GM19328 (cell line): ENCODE data around the gene CACNG1.
"Not testable (repeated sequence)": the region's sequence is repeated elsewhere in the genome, so short reads cannot be mapped to it uniquely, and the experiment has no call there.

Experiments
- ATAC-seq: cut with Tn5 transposase; IDR thresholded peaks from one replicate; pipeline ENCODE4 v1.9.1; 2021; ENCODE audit warnings: mild to moderate bottlenecking, moderate library complexity; ENCODE audit not compliant: unreplicated experiment

Gene CACNG1

DNA sequence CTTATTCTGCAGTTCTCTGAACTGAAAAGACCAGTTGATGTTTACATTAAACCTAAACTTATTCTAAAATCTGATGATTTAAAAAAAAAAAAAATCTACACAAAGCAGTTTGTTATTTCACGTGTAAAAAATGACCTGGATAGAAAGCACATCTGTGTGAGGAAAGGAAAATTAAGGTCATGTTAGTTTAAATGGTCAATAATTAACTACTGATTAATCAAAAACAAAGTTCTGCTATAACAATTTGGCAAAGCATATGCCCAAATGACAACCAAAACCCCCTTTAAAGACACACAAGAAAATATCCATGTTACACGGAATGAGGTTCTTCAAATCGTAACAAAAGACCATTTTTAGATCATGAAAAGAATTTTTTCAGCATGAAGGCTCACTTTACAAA lies 30.4 kb downstream of the CACNG1 start:
- ATAC-seq: no peak

DNA sequence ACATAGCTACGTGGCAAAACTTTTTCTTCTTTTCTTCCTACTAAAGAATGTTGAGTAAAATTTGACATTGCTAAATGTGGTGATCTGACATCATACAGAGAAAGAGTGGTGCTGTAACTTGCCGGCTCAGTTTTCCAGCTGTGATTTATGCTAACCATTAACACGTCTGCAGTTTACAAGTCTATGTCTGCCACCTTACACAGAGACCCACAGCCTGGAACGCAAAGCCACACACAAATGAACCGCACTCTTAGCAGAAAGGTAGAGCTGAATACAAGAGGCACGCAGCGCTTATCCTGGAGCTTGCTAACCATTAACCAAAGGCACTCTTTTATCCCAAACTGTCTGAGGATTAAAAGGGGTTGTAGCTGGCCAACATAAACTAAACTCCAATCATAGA lies 31.9 kb downstream of the CACNG1 start:
- no peak for ATAC-seq

DNA sequence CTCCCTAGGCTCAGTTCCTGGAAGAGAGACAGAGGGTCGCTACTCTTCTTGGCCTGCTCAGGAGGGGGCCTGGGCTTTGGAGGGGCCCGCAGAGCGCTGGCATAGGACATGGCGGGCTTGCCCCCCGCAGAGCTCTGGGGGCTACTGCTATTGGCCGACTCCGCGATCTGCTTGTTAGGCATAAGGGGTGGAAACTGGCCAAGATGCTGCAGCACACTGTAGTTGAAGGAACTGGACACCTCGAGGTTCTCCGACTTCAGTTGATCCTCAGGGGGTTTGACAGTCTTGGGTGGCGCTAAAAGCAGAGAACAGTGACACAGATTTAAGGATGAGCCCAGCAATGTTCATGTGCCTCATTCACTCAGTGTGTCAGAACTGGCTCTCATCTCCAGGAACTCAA lies 33.9 kb downstream of the CACNG1 start:
- no peak for ATAC-seq

DNA sequence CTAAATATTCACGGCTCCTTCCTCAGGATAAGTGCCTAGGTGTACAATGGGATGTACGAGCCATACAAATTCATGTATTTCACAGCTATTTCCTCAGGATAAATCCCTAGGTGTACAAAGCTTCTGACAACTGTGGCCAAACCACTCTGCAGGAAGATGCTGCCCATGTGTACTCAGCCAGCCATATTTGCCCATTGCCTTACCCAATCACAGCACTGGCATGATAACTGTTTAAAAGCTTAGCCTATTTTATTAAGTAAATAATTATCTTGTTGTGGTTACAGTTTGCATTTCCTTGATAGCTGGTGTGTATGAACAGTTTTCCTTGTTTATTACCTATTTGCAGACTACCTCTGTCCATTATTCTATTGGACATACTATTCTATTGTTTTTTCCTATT lies 35.1 kb downstream of the CACNG1 start:
- no peak for ATAC-seq

DNA sequence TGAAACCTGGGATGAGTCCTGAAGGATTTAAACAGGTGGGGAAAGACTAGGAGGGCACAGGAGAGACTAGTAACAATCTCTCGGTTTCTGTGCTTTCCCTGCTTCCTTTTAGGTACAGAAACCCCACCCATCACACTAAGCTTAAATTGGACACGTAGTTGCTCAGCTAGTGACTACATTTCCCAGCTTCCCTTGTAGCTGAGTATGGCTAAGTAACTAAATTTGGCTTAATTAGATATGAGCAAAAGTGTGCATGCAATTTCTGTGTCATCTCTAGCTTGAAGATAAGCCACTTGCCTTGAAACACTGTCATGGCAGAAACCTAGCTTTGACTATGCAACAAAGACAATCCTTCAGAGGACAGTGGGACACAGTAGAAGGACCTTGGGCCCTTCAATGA lies 36.5 kb downstream of the CACNG1 start:
- ATAC-seq: no peak

DNA sequence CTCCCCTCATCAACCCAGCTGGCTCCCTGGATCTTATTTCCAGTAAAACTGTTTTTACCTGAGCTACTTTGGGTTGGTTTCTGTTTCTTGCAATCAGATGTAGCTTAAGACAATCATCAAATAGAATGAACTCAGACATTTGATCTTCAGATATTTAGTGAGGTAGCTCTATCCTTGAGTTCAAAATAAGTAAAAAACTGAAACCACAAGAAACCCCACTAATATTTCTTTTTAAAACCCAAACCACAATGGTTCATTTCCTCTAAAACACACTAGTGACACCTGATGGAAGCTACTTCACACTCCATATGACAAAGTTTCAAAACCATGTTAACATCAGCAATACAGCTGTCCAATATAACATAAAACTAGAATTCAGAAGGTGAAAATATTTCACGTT lies 37.8 kb downstream of the CACNG1 start:
- no peak for ATAC-seq

DNA sequence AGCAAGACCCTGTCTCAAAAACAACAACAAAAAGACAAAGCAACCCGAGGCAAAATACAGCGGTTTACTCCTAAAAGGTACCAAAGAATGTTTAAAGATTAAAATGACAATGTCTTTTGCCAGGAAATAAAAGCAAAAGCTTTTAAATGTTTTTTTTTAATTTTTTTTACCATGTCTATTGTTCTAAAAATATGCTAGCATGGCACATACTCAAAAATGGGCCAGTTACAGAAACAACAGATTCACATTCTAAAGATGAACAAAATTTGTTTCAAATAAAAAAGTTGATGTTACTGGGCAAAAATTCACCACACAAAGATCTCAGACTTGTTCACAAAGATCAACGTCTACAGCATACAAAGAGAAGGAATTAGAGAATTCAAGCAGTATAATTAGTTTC lies 41.1 kb downstream of the CACNG1 start:
- no peak for ATAC-seq

DNA sequence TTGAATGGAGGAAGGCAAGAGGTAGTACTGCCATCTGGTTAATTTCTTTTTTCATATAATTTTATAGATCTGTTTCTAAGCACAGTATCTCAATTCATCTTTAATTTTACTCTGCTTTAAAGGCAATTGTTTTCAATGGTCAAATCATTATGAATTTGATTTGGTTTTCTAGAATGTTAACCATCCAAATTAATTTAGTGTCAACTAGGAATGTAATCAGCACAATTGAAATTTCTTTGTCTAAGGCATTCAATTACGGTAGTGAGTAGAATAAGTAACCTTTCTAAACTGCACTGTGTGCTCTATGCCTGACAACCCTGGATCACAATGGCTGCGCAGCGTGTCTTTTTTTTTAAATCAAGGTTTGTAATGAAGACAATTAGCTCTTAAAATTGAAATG lies 44.3 kb downstream of the CACNG1 start:
- no peak for ATAC-seq

DNA sequence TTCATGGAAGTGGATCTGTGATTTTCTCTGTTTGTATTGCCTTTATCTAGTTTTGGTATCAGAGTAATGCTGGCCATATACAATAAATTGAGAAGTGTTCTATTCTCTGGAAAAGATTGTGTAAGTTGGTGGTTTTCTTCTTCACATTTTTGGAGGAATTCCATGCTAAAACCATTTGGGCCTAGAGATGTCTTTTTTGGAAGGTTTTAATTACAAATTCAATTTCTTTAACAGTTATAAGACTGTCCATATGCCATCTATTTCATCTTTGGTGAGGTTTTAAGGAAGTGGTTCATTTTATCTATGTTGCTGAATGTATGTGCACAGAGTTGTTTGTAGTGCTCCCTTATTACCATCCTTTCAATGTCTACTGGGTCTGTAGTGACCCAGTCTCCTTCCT lies 46.0 kb downstream of the CACNG1 start:
- no peak for ATAC-seq

DNA sequence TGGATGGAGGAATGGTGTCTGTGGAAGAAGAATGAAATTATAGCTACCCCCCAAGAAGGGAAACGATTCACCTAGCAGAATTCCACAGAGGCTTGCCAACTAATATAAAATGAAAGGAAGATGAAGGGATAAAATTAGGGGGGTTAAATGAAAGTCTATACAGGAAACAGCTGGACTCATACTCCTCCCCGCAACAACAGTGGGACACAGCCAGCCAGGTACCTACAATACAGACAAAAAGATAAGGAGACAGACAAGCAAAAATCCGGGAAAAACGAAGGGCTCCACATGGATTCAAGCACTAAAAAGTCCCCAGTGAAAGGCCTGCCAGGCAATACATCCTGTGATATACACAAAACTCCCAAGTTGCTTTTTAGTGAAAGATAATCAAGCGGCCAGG lies 47.9 kb downstream of the CACNG1 start:
- no peak for ATAC-seq

DNA sequence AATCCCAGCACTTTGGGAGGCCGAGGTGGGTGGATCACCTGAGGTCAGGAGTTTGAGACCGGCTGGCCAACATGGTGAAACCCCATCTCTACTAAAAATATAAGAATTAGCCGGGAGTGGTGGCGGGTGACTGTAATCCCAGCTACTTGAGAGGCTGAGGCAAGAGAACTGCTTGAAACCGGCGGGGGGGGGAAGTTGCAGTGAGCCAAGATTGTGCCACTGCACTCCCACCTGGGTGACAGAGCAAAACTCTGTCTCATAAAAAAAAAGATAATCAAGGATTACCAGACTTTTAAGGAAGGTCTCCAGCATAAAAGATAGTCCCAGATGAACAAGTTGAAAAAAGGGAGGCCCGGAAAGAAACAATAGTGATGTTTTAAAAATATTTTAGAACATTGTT lies 48.4 kb downstream of the CACNG1 start:
- not testable (repeated sequence) for ATAC-seq

DNA sequence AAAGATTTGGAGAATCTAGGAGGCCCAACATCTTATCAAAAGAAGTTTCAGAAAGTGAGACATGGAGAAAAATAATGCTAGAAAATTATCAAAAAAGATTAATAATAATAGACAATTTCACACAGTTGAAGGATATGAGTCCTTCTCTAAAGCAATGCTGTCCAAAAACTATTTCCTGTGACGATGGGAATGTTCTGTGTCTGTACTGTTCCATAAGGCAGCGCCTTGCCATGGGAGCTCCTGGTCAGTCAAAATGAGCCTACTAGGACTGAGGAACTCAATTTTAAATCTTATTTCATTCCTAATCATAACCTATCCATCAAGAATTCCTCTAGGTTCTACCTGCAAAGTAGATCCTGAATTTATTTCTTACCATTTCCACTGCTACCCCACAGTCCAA lies 49.0 kb downstream of the CACNG1 start:
- no peak for ATAC-seq

DNA sequence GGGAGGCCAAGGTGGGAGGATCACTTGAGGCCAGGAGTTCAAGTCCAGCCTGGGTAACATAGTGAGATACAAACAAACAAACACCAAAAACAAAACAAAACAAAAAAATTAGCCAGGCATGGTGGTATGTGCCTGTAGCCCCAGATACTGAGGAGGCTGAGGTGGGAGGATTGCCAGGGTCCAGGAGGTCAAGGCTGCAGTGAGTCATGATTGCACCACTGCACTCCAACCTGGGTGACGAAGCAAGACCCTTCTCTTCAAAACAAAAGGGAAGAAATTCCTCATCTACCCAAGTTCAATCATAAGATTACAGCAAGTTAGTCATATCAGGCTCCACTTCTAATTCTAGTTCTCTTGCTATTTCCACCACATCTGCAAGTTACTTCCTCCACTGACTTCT lies 50.9 kb downstream of the CACNG1 start:
- ATAC-seq: not testable (repeated sequence)

DNA sequence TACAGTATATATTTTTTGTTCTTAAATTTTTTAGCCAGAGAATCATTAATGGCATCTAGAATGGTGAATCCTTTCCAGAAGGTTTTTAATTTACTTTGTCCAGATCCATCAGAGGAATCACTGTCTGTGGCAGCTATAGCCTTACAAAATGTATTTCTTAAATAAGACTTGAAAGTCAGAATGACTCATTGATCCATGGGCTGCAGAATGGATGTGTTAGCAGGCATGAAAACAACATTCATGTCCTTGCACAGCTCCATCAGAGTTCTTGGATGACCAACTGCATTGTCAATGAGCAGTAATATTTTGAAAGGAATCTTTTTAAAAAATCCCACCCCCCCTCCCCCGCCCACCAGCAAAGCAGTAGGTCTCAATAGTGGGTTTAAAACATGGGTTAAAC lies 51.4 kb downstream of the CACNG1 start:
- ATAC-seq: no peak

DNA sequence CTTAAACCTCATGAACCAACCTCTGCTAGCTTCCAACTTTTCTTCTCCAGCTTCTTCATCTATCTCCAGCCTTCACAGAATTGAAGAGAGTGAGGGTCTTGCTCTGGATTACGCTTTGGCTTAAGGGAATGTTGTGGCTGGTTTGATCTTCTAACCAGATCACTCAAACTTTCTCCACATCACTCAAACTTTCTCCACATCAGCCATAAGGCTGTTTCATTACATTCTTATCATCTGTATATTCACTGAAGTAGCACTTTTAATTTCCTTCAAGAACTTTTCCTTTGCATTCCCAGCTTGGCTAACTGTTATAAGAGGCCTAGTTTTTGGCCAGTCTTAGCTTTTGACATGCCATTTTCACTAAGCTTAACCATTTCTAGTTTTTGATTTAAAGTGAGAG lies 52.3 kb downstream of the CACNG1 start:
- ATAC-seq: no peak

DNA sequence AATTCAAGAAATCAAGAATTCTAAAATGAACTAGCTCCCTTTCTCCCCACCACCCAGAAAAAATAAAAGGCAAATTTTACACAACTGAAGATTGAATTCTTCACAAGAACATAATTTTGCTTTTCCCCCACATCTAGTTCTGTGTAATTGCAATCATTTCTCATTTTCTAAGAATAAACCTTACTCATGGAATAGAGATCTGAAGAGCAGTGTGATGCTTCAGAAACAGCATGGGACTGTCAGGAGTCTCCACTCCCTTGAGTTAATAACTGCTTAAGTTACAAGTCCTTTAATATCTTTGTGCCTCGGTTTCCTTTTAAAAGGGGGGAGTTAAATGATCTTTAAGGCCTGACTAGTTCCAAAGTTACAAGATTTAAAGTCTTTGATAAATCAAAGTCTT lies 53.7 kb downstream of the CACNG1 start:
- ATAC-seq: no peak

DNA sequence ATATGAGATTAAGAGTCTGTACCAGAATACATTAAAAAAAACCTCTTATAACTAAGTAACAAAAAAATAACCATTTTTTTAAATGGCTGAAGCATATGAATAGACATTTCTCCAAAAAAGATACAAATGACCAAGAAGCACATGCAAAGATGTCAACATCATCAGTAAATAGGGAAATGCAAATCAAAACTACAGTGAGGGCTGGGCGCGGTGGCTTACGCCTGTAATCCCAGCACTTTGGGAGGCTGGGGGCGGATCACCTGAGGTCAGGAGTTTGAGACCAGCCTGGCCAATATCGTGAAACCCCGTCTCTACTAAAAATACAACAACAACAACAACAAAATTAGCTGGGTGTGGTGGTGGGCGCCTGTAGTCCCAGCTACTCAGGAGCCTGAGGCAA lies 60.3 kb downstream of the CACNG1 start:
- not testable (repeated sequence) for ATAC-seq

DNA sequence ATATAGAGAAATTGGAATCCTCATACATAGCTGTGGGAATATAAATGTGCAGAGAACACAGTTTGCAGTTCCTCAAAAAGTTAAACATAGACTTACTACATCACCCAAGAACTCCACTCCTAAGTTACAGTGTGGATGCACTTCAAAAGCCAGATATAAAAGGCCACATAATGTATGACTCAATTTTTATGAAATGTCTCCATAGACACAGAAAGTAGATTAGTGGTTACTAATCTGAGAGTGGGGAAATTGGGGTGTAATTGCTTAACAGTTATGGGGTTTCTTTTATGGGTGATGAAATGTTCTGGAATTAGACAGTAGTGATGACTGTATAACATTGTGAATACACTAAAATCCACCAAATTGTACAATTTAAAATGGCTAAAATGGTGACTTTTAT lies 60.9 kb downstream of the CACNG1 start:
- no peak for ATAC-seq
